Mesodermal cell (in vitro differentiated cells): ENCODE measurements around the gene HBA2.
"Not testable (repeated sequence)": the region's sequence is repeated elsewhere in the genome, so short reads cannot be mapped to it uniquely, and the experiment has no call there.

ENCODE experiments used
- H3K27ac ChIP-seq: 2 replicates; pipeline ENCODE4 v1.7.0; 2013; ENCODE audit warnings: mild to moderate bottlenecking, low read depth, low read length, moderate library complexity; ENCODE audit not compliant: severe bottlenecking
- H3K36me3 ChIP-seq: 2 replicates; pipeline ENCODE4 v1.7.1; 2013; ENCODE audit warnings: mild to moderate bottlenecking, low read length, moderate library complexity; ENCODE audit not compliant: control insufficient read depth, insufficient read depth
- H3K4me1 ChIP-seq: one replicate; pipeline ENCODE4 v1.7.1; 2013; ENCODE audit warnings: mild to moderate bottlenecking, low read length; ENCODE audit not compliant: insufficient read depth, control insufficient read depth, poor library complexity, severe bottlenecking
- H3K4me3 ChIP-seq: 2 replicates; pipeline ENCODE4 v1.7.0; 2013; ENCODE audit warnings: low read length, control low read depth, mild to moderate bottlenecking; ENCODE audit not compliant: insufficient read depth, poor library complexity, severe bottlenecking; ENCODE audit errors: extremely low read depth
- H3K9me3 ChIP-seq: 2 replicates; pipeline ENCODE4 v1.7.1; 2013; ENCODE audit warnings: mild to moderate bottlenecking, low read length, moderate library complexity; ENCODE audit not compliant: control insufficient read depth
- WGBS, 2 experiments: methylation state at CpG; one replicate each; pipeline ENCODE4 v1.1.5; 2013; ENCODE audit warnings: missing lambda C conversion rate in 2 of 2; ENCODE audit not compliant: insufficient coverage in 2 of 2; 5-methylcytosine and 5-hydroxymethylcytosine counted together

HBA2 gene

GRCh38 chr16:204046-204445 lies 31.4 kb downstream of the HBA2 start:
- 86 to 94% methylated on average over 7 of the region's 9 CpGs for WGBS, 2 experiments
- H3K4me1 ChIP-seq, H3K9me3 ChIP-seq, H3K4me3 ChIP-seq, H3K27ac ChIP-seq: not testable (repeated sequence)
- H3K36me3 ChIP-seq, result peaks cover 89% of the 10 kb centered on the region

GRCh38 chr16:209359-209758 lies 36.7 kb downstream of the HBA2 start:
- not testable (repeated sequence) for H3K4me1 ChIP-seq, H3K27ac ChIP-seq, H3K4me3 ChIP-seq, H3K9me3 ChIP-seq
- WGBS, 2 experiments, result 100% methylated on average over 1 of the region's 4 CpGs; no CpG with 5 or more reads in 1 of the 2 experiments
- H3K36me3 ChIP-seq, result peaks cover 97% of the 10 kb centered on the region

- H3K4me3 ChIP-seq, H3K27ac ChIP-seq, H3K9me3 ChIP-seq, H3K4me1 ChIP-seq: not testable (repeated sequence)
- 96 to 98% methylated on average over 6 to 12 of the region's 14 CpGs for whole genome bisulfite sequencing, 2 experiments
- peaks cover 96% of the 10 kb centered on the region for H3K36me3 ChIP-seq
These were observed 39.0 kb downstream of the HBA2 start for GRCh38 chr16:211631-212180.

GRCh38 chr16:212999-213398 lies 40.3 kb downstream of the HBA2 start:
- H3K36me3 ChIP-seq, result peaks cover 96% of the 10 kb centered on the region
- H3K4me1 ChIP-seq, result no peaks in the 10 kb centered on the region
- no peaks in the 10 kb centered on the region for H3K9me3 ChIP-seq
- WGBS, 2 experiments, result 100% methylated on average over 1 of the region's 3 CpGs; no CpG with 5 or more reads in 1 of the 2 experiments
- H3K27ac ChIP-seq, result no peak overlapping the region
- no peak overlapping the region for H3K4me3 ChIP-seq

GRCh38 chr16:220021-220420 lies 47.3 kb downstream of the HBA2 start:
- no peaks in the 10 kb centered on the region for H3K9me3 ChIP-seq
- no peak overlapping the region for H3K4me3 ChIP-seq
- H3K36me3 ChIP-seq, result peaks cover 91% of the 10 kb centered on the region
- WGBS, 2 experiments, result 92 to 94% methylated on average over 2 to 3 of the region's 4 CpGs
- no peaks in the 10 kb centered on the region for H3K4me1 ChIP-seq
- H3K27ac ChIP-seq, result no peak overlapping the region
